ENCODE results near the gene TAC3.

GRCh38 chr12:57011438-57012424, 4.6 kb downstream of the TAC3 start:
- TF ChIP-seq, protein P1, sequence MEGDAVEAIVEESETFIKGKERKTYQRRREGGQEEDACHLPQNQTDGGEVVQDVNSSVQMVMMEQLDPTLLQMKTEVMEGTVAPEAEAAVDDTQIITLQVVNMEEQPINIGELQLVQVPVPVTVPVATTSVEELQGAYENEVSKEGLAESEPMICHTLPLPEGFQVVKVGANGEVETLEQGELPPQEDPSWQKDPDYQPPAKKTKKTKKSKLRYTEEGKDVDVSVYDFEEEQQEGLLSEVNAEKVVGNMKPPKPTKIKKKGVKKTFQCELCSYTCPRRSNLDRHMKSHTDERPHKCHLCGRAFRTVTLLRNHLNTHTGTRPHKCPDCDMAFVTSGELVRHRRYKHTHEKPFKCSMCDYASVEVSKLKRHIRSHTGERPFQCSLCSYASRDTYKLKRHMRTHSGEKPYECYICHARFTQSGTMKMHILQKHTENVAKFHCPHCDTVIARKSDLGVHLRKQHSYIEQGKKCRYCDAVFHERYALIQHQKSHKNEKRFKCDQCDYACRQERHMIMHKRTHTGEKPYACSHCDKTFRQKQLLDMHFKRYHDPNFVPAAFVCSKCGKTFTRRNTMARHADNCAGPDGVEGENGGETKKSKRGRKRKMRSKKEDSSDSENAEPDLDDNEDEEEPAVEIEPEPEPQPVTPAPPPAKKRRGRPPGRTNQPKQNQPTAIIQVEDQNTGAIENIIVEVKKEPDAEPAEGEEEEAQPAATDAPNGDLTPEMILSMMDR (IDR thresholded peaks at IDR 0.05), result no peak
- no peak for TF ChIP-seq POLR2A (IDR thresholded peaks at IDR 0.05)
- TF ChIP-seq EP300 (IDR thresholded peaks at IDR 0.05), result no peak

Measured in ovary (tissue), 3 donors.